ENCODE results near the gene LTA. TPM values are rescaled to one million over a fixed set of nuclear protein-coding genes. Genes with fewer than 3 reads are reported as not detected.
A peak's percentile ranks its signal among the peaks of the same experiment; 100 is the strongest.

The LTA gene
- total RNA-seq, 2 experiments from 2014 or later = 696 to 733 TPM

DNA sequence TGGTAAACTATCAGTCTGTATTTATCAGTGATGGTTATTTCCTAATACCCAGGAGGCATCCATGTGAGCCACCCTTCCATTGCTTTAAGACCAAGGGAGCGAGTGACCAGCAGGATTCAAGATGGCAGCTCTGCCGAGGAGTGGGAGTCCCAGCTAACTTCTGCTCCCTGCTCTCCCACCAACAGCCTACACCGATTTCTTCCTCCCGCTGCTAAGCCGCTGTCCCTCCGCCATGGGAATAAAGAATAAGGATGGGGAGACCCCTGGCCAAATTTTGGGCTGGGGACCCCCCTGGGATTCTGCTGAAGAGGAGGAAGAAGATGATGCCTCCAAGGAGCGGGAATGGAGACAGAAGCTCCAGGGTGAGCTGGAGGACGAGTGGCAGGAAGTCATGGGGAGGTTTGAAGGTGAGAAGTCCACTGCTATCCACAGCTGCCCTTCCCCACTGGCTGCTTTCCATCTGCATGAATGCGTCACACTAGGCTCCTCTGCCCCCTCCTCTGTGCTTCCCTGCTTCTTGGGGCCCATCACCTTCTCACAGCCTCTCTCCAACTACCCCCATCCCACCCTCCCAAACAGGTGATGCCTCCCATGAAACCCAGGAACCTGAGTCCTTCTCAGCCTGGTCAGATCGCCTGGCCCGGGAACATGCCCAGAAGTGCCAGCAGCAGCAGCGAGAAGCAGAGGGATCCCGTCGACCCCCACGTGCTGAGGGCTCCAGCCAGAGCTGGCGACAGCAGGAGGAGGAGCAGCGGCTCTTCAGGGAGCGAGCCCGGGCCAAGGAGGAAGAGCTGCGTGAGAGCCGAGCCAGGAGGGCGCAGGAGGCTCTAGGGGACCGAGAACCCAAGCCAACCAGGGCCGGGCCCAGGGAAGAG is 14.4 kb upstream of the LTA start:
- Mint-ChIP-seq H3K4me1 (ENCODE audit: low read depth) (peaks cover 75% of the 10 kb centered on the region), H3K27ac (peak overlapping the region; percentile 86), H3K9me3 (no peaks in the 10 kb centered on the region)

DNA sequence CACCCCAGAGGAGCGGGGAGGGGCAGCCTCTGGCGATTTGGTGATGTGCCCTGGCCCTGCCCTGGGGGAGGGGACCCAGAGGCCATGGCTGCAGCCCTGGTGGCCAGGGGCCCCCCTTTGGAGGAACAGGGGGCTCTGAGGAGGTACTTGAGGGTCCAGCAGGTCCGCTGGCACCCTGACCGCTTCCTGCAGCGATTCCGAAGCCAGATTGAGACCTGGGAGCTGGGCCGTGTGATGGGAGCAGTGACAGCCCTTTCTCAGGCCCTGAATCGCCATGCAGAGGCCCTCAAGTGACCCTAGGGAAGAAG is 13.8 kb upstream of the LTA start:
- peak overlapping the region; percentile 59 for H3K4me3 Mint-ChIP-seq
- H3K27ac Mint-ChIP-seq = peak overlapping the region; percentile 86
- DNase-seq = no peak
- H3K4me1 Mint-ChIP-seq (ENCODE audit: low read depth) = peaks cover 78% of the 10 kb centered on the region
- ChIA-PET POLR2A (interaction anchor here (0.6 to 10.3 kb wide), 5 partner anchors 11 to 277 kb away, joined by 3 to 224 read pairs (median 4); partner anchors contain the start of genes BAG6, LTB and TNF), CTCF (interaction anchor here (2.1 to 29.2 kb wide), 3 partner anchors 10 to 28 kb away, joined by 10 to 1658 read pairs (median 29); partner anchors contain the start of genes LST1, LTA, LTB and NCR3)
- no peaks in the 10 kb centered on the region for H3K9me3 Mint-ChIP-seq
- intact Hi-C loops (cut with micrococcal nuclease) = loop anchor here (2.0 kb wide), 1 partner anchor 17 kb away; the partner anchor contains the start of gene TNF
- peaks cover 22% of the 10 kb centered on the region for H3K36me3 Mint-ChIP-seq
- no peaks in the 10 kb centered on the region for H3K27me3 Mint-ChIP-seq

More for the DNA sequence above, 14.4 kb upstream of the LTA start:
- ChIA-PET CTCF (interaction anchor here (0.9 to 29.2 kb wide), 3 partner anchors 9 to 29 kb away, joined by 3 to 1658 read pairs (median 29); partner anchors contain the start of genes LST1, LTA, LTB and NCR3), POLR2A (interaction anchor here (0.6 to 10.3 kb wide), 4 partner anchors 12 to 277 kb away, joined by 3 to 224 read pairs (median 29); partner anchors contain the start of genes LTB, NCR3 and TNF)
- intact Hi-C loops (cut with micrococcal nuclease) = loop anchor here (2.0 kb wide), 1 partner anchor 17 kb away; the partner anchor contains the start of gene TNF
- Mint-ChIP-seq H3K4me3 (no peak overlapping the region), H3K27me3 (no peaks in the 10 kb centered on the region), H3K36me3 (peaks cover 23% of the 10 kb centered on the region)
- no peak for DNase-seq

DNA sequence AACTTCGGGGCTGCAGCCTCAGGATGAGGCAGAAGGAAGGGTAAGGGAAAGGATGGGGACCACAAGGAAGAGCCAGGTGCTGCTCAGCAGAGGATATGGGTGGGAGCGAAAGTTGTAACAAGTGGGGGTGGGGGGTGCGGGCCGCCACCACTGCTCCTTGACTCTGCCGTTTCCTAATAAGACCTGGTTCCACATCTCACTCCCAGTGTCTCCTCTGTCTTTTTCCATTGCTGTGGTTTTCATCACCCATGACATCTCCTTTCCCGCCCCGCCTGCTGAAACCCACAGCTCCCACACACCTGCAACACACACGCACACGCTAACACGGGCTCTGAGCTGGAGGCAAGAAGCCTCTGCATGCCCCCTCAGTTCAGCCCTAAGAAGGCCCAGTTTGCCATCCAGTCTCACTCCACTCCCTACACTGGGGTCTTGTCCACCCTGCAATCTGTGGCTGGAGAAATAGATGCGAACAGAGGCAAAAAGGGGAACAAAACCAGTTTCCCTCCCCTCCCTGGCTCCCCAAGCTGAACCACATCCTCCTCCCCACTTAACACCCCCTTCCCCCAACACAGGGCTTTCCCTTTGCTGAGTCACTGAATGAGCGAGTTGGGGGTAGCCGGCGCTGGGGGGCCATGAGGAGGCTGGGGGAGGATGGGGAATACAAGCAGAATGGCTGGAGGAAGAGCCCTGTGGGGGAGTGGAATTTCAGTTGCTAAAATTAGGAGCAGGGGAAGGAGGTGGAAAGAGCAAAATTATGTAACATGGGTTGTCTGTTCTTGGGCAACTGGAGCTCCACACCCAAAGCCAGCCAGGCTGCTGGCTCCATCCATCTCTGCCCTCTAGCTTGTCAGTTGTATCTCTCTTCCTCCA is 13.2 kb upstream of the LTA start:
- H3K27ac Mint-ChIP-seq = peak overlapping the region; percentile 86
- ChIA-PET POLR2A (interaction anchor here (0.6 to 10.3 kb wide), 7 partner anchors 10 to 276 kb away, joined by 3 to 224 read pairs (median 4); partner anchors contain the start of genes BAG6, LST1, LTB and TNF), CTCF (interaction anchor here (1.5 to 29.2 kb wide), 4 partner anchors 9 to 28 kb away, joined by 3 to 1658 read pairs (median 20); partner anchors contain the start of genes LST1, LTA, LTB and NCR3)
- H3K9me3 Mint-ChIP-seq = no peaks in the 10 kb centered on the region
- H3K4me1 Mint-ChIP-seq (ENCODE audit: low read depth) = peaks cover 83% of the 10 kb centered on the region
- intact Hi-C loops (cut with micrococcal nuclease) = loop anchor here (2.0 kb wide), 1 partner anchor 16 kb away; the partner anchor contains the start of gene TNF
- DNase-seq = peak; percentile 84
- H3K4me3 Mint-ChIP-seq = peak overlapping the region; percentile 59
- peaks cover 23% of the 10 kb centered on the region for H3K36me3 Mint-ChIP-seq
- H3K27me3 Mint-ChIP-seq = no peaks in the 10 kb centered on the region

DNA sequence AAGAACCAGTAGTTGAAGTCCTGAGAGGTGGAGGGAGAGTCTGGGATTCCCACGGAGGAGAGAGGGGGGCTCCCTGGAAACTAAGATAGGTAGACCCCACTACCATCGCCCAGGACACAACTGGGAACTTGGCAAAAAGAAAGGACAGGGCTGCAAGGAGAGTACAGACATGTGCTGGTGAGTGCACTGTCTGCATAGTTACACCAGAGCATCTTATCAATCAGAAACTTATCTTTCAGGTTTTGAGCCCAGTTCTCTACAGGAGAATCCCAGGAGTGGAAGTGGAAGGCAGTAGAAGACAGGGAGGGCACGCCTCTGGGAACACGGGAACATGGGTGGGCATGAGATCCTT is 12.5 kb upstream of the LTA start:
- intact Hi-C loops (cut with micrococcal nuclease) = loop anchor here (2.0 kb wide), 1 partner anchor 15 kb away; the partner anchor contains the start of gene TNF
- DNase-seq = no peak
- Mint-ChIP-seq H3K4me3 (peak overlapping the region; percentile 59), H3K9me3 (no peaks in the 10 kb centered on the region), H3K27ac (peak overlapping the region; percentile 86), H3K27me3 (no peaks in the 10 kb centered on the region), H3K4me1 (ENCODE audit: low read depth) (peaks cover 79% of the 10 kb centered on the region), H3K36me3 (peaks cover 25% of the 10 kb centered on the region)
- ChIA-PET POLR2A (interaction anchor here (1.2 to 10.3 kb wide), 6 partner anchors 10 to 93 kb away, joined by 3 to 224 read pairs (median 6); partner anchors contain the start of genes BAG6, LST1, LTB and TNF), CTCF (interaction anchor here (1.5 to 29.2 kb wide), 5 partner anchors 8 to 27 kb away, joined by 3 to 1658 read pairs (median 14); partner anchors contain the start of genes LST1, LTA, LTB and NCR3)

DNA sequence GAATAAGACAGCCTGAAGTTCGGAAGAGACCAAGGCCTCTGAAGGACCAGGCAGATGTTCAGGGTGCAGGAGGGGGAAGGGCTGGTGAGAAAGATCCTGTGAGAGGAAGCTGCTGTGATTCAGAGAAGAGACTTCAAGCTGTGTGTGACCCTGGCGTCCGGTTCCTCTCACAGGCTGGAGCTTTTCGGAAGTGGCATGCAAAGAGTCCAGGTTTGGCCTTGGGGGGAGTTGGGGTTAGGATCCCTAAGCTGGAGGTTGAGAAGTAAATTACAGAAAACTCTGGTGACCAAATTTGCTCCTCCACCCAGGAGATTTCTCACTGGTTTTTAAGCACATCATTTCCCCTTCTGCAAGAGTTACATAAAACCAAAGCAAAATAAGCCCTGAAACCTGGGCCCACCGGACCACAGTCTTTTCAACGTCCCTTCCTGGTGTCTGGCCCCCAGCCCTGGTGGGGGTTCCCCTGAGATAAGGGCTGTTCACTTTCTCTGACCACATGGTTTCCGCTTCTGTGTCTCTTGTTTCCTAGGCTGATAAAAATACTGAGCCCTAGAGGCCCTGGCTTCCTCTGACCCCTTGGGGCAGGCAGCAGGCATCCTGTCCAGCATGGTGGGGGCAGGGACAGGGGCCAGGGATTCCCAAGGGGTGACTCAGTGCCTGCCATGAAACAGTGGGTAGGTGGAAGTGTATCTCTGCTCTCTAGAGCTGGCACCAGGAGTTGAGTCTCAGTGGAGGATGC is 12.0 kb upstream of the LTA start:
- ChIA-PET CTCF (interaction anchor here (1.5 to 29.2 kb wide), 5 partner anchors 8 to 27 kb away, joined by 3 to 1658 read pairs (median 14); partner anchors contain the start of genes LST1, LTA, LTB and NCR3), POLR2A (interaction anchor here (1.4 to 10.3 kb wide), 4 partner anchors 9 to 29 kb away, joined by 3 to 224 read pairs (median 32); partner anchors contain the start of genes LST1, LTB and TNF)
- Mint-ChIP-seq H3K4me1 (ENCODE audit: low read depth) (peaks cover 80% of the 10 kb centered on the region), H3K27ac (peak overlapping the region; percentile 86), H3K36me3 (peaks cover 26% of the 10 kb centered on the region), H3K27me3 (no peaks in the 10 kb centered on the region), H3K4me3 (peak overlapping the region; percentile 59), H3K9me3 (no peaks in the 10 kb centered on the region)
- peak; percentile 81 for DNase-seq
- intact Hi-C loops (cut with micrococcal nuclease) = loop anchor here (1.0 to 10.0 kb wide), 4 partner anchors 8 to 745 kb away; partner anchors contain the start of gene TNF

DNA sequence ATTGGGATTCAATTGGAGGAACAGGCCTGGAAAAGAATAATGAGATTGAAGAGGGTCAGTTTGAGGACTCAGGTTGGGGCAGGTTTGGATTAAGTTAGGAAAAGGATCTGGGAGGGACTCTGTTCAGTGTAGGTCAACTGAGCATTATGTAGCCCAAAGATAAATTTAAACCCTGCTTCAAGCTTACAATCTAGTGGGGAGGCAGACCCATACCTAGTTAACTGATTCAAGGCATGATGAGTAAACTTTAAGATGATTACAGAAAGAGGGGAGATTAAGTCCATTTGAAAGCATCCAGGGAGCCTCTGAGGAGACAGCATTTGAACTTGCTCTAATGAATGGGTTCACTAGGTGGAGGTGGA is 11.4 kb upstream of the LTA start:
- CTCF ChIA-PET = interaction anchor here (1.5 to 29.2 kb wide), 4 partner anchors 9 to 26 kb away, joined by 3 to 1658 read pairs (median 22); partner anchors contain the start of genes LST1, LTA, LTB and NCR3
- DNase-seq = no peak
- H3K27ac Mint-ChIP-seq = peak overlapping the region; percentile 86
- H3K36me3 Mint-ChIP-seq = peaks cover 26% of the 10 kb centered on the region
- POLR2A ChIA-PET = interaction anchor here (3.7 to 10.3 kb wide), 2 partner anchors 9 to 17 kb away, joined by 55 to 224 read pairs; partner anchors contain the start of genes LTB and TNF
- H3K4me1 Mint-ChIP-seq (ENCODE audit: low read depth) = peaks cover 86% of the 10 kb centered on the region
- H3K27me3 Mint-ChIP-seq = no peaks in the 10 kb centered on the region
- no peaks in the 10 kb centered on the region for H3K9me3 Mint-ChIP-seq
- intact Hi-C loops (cut with micrococcal nuclease) = loop anchor here (1.0 to 10.0 kb wide), 3 partner anchors 8 to 746 kb away; no protein-coding TSS in a partner anchor
- peak overlapping the region; percentile 59 for H3K4me3 Mint-ChIP-seq

DNA sequence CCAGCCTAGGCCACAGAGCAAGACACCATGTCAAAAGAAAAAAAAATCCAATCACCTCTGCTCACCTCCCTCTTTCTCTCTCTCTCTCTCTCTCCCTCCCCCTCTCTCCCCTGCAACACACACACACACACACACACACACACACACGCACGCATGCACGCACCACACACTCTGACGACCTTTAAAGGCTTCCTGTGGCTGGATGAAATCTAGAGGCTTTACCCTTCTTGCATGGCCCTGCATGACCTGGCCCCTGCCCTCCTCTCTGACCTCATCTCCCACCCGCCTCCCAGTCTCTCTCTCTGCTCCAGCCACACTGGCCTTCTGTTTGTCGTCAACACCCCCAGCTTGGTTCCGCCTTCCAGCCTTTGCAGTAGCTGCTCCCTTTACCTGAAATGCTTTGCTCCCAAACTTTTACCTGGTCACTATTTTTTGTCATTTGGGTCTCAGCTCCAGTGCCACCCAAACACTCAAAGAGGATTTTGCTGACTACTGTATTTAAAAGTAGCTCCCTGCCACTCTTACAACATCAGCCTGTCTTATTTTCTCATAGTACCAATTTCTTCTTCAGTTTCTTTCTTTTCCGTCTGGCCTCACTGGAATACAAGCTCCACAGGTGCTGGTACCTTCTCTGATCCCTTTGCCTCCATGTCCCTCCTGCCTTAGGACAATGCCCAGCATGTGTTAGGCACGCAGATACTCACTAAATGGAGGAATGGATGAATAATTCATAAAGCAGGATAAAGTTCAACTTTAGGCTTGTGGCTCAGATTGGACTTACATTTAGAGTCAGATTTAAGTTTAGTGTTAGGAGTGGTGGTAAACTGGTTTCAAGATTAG is 4.3 kb upstream of the LTA start:
- Mint-ChIP-seq H3K4me1 (ENCODE audit: low read depth) (peaks cover 74% of the 10 kb centered on the region), H3K27ac (peak overlapping the region; percentile 72)
- POLR2A ChIA-PET = interaction anchor here (0.6 to 15.0 kb wide), 7 partner anchors 8 to 244 kb away, joined by 3 to 259 read pairs (median 6); partner anchors contain the start of genes DDX39B, LST1, LTB and TNF

DNA sequence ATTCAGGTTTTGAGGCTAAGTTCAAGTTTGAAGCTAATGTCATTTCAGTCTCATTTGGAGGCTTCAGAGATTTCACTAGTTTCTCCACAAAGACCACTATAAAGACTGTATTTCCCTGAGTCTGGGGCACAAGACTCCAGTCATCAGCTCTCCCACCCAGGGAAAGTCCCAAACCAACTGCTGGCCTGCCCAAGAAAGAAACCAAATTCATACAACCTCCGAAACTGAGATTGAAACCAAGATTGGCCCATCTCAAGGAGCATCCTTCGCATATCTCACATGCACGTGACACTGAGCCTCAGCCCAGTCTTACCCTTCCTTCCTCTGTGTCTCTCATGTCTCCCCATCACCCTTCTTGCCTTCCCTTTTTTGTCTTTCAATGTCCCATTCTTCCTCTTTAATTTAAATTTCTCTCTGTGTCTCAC is 3.5 kb upstream of the LTA start:
- intact Hi-C loops (cut with micrococcal nuclease) = loop anchor here (1.0 to 10.0 kb wide), 4 partner anchors 8 to 754 kb away; partner anchors contain the start of gene PRRC2A
- ChIA-PET POLR2A (interaction anchor here (0.6 to 15.0 kb wide), 8 partner anchors 9 to 243 kb away, joined by 3 to 259 read pairs (median 5); partner anchors contain the start of genes DDX39B, GPANK1, LST1 and LTB), CTCF (interaction anchor here (0.6 to 7.6 kb wide), 9 partner anchors 9 to 746 kb away, joined by 3 to 95 read pairs (median 7); partner anchors contain the start of genes ATP6V1G2, LST1, LTB and NFKBIL1)
- Mint-ChIP-seq H3K27ac (peak overlapping the region; percentile 72), H3K4me1 (ENCODE audit: low read depth) (peaks cover 72% of the 10 kb centered on the region), H3K9me3 (no peaks in the 10 kb centered on the region), H3K36me3 (peaks cover 17% of the 10 kb centered on the region), H3K4me3 (peak overlapping the region; percentile 35), H3K27me3 (no peaks in the 10 kb centered on the region)
- DNase-seq = peak; percentile 86

More for the DNA sequence above, 4.3 kb upstream of the LTA start:
- intact Hi-C loops (cut with micrococcal nuclease) = loop anchor here (1.0 to 10.0 kb wide), 4 partner anchors 7 to 753 kb away; partner anchors contain the start of gene PRRC2A
- H3K9me3 Mint-ChIP-seq = no peaks in the 10 kb centered on the region
- peaks cover 9% of the 10 kb centered on the region for H3K36me3 Mint-ChIP-seq
- H3K27me3 Mint-ChIP-seq = no peaks in the 10 kb centered on the region
- peak; percentile 51 for DNase-seq
- CTCF ChIA-PET = interaction anchor here (0.6 to 7.6 kb wide), 8 partner anchors 8 to 746 kb away, joined by 3 to 95 read pairs (median 8); partner anchors contain the start of genes ATP6V1G2, LST1, LTB and NFKBIL1
- peak overlapping the region; percentile 35 for H3K4me3 Mint-ChIP-seq

DNA sequence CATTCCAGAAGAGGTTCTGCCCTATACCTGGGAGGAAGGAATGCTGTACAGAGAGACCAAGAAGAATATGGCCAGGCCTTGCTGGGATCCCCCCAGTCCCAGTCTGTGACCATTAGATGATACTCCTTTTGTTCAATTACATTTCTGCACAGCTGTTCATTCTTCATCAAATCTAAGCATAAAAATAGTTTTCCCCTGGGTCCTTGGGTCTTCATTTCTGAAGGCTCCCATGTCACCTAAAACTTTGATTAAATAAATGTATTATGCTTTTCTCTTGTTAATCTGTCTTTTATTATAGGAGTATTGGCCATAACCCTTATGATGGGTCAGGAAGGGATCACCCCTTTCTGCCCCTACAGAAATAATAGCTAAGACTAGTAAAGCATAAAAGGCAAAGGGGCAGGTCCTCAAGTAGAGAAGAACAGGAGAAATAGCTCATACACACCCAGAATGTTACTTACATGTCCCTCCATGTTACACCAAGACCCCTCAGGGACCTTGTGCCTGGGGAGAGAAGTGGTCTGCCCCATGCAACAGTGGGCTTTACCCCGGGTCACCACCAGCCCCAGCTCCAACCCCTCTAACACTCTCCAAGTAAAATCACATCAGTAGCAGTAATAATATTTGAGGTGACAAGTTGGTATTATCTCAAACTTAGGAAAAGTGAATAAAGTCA is 2.1 kb upstream of the LTA start:
- DNase-seq = no peak
- peak overlapping the region; percentile 25 for H3K4me3 Mint-ChIP-seq
- H3K36me3 Mint-ChIP-seq = peaks cover 21% of the 10 kb centered on the region

More for the DNA sequence above, 2.1 kb upstream of the LTA start:
- Mint-ChIP-seq H3K9me3 (no peaks in the 10 kb centered on the region), H3K27ac (peak overlapping the region; percentile 49), H3K27me3 (no peaks in the 10 kb centered on the region), H3K4me1 (ENCODE audit: low read depth) (peaks cover 77% of the 10 kb centered on the region)
- intact Hi-C loops (cut with micrococcal nuclease) = loop anchor here (2.0 to 10.0 kb wide), 5 partner anchors 51 to 1285 kb away; partner anchors contain the start of genes GPSM3, PBX2, PRRC2A and PSMB9
- CTCF ChIA-PET = interaction anchor here (1.2 to 7.6 kb wide), 6 partner anchors 11 to 77 kb away, joined by 4 to 95 read pairs (median 44); partner anchors contain the start of genes ATP6V1G2, DDX39B, LST1 and LTB
- POLR2A ChIA-PET = interaction anchor here (0.9 to 15.0 kb wide), 8 partner anchors 8 to 82 kb away, joined by 3 to 259 read pairs (median 4); partner anchors contain the start of genes LST1, LTB, NCR3 and TNF

Data from activated CD4-positive, alpha-beta memory T cell treated with anti-CD3 and anti-CD28 coated beads for 36 hours (primary cell).